GM18909 (cell line): ENCODE measurements around the gene NAV2.

Experiments used
- ATAC-seq: cut with Tn5 transposase; IDR thresholded peaks from one replicate; pipeline ENCODE4 v1.9.1; 2021; ENCODE audit warnings: mild to moderate bottlenecking; ENCODE audit not compliant: unreplicated experiment, poor library complexity

NAV2 gene

GRCh38 chr11:19714387-19715363 lies 2.0 kb downstream of the NAV2 start:
- ATAC-seq: no peak

- no peak for ATAC-seq
Measured at GRCh38 chr11:19715373-19715772, 2.7 kb downstream of the NAV2 start.

GRCh38 chr11:19718051-19718450 lies 5.4 kb downstream of the NAV2 start:
- no peak for ATAC-seq

GRCh38 chr11:19718951-19719350 lies 6.3 kb downstream of the NAV2 start:
- no peak for ATAC-seq

- ATAC-seq: no peak
Measured at GRCh38 chr11:19719960-19720359, 7.3 kb downstream of the NAV2 start.

- ATAC-seq: no peak
Measured at GRCh38 chr11:19721176-19721575, 8.5 kb downstream of the NAV2 start.

- no peak for ATAC-seq
Measured at GRCh38 chr11:19722702-19723101, 10.1 kb downstream of the NAV2 start.

GRCh38 chr11:19723572-19724342 lies 11.1 kb downstream of the NAV2 start:
- ATAC-seq: no peak

- no peak for ATAC-seq
Measured at GRCh38 chr11:19724765-19725164, 12.1 kb downstream of the NAV2 start.

GRCh38 chr11:19725379-19726079 lies 12.9 kb downstream of the NAV2 start:
- no peak for ATAC-seq

- no peak for ATAC-seq
Measured at GRCh38 chr11:19727246-19727645, 14.6 kb downstream of the NAV2 start.

GRCh38 chr11:19728436-19728835 lies 15.8 kb downstream of the NAV2 start:
- ATAC-seq: no peak

GRCh38 chr11:19729141-19729540 lies 16.5 kb downstream of the NAV2 start:
- ATAC-seq: no peak

GRCh38 chr11:19730373-19730772 lies 17.7 kb downstream of the NAV2 start:
- ATAC-seq: no peak

- no peak for ATAC-seq
Measured at GRCh38 chr11:19734171-19734570, 21.5 kb downstream of the NAV2 start.

- ATAC-seq: no peak
Measured at GRCh38 chr11:19735157-19735908, 22.7 kb downstream of the NAV2 start.

- ATAC-seq: no peak
Measured at GRCh38 chr11:19735909-19736498, 23.4 kb downstream of the NAV2 start.

GRCh38 chr11:19736831-19737230 lies 24.2 kb downstream of the NAV2 start:
- ATAC-seq: no peak

- no peak for ATAC-seq
Measured at GRCh38 chr11:19737575-19737974, 24.9 kb downstream of the NAV2 start.

GRCh38 chr11:19738124-19738523 lies 25.5 kb downstream of the NAV2 start:
- no peak for ATAC-seq
